NCI-H82 treated with DMSO at 0.1 percent for 48 hours (cell line): Measurements from ENCODE around the gene GAS7.

Experiments
- DNase-seq: peaks from one replicate; lab custom pipeline; 2025; ENCODE audit not compliant: unreplicated experiment; lab: John Stamatoyannopoulos, UW

GAS7 gene

DNA sequence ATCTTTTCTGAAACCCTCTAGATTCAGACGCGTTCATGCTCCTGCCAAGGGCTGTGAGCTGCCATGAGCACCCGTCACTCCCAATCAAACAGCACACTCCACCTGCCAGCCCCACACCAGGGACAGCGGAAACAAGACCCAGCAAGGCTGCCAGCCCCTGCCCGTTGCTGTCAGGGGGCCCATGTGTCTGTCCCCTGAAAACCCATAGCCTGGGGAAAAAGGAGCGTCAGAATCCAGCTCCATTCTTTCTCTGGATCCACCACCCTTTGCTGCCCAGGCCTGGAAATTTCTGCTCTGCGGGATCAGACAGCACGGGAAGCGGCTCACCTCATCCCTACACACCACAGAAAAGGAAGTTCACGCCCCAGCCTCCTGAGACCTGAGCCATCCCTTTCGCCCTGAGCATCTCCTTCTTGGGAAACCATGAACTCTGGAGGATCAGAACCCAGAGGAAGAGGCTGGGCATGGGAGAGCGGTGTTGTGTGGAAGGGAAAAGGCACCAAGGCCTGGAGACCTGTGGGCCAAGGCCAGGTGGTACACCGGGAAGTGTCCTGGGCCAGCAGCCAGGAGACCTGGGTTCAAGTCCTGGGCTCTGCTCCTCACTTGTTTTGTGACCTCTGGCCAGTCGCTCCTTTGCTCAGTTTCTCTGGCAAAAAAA, 241.8 kb downstream of the GAS7 start:
- DNase-seq, result no peak

DNA sequence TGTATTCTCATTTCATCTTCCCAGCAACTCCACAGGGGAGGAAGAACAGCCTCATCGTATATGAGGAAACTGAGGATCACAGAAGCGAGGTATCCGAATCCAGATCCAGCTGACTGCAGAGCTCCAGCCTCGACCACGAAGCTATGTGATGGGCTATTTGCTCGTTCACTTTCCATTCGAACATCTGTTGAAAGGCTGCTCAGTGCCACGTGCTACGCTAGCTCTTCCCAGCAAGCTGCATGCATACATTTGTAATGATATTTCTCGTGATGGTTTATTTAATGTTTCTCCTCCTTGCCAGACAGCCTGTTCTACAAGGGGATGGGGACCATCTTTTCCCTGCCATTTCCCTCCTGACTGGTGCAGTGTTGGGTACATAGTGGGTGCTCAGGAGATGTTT, 244.9 kb downstream of the GAS7 start:
- no peak for DNase-seq

DNA sequence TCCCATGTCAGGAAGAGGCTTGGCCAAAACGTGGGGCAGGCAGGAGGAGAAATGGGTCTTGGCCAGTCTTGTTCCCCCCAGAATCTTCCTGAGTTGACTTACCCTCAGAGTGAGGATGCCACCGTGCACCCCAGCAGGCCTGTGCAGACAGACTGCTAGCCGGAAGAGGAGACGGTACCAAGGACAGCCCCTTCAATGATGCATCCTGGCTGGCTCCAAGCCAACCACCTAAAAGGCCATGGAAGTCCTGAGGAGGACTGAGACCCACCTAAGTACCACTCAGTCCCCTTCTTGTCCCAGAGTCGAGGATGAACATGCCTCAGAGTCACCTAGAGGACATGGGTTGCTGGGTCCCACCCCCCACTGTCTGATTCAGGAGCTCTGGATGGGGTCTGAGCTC, 246.6 kb downstream of the GAS7 start:
- DNase-seq, result no peak

DNA sequence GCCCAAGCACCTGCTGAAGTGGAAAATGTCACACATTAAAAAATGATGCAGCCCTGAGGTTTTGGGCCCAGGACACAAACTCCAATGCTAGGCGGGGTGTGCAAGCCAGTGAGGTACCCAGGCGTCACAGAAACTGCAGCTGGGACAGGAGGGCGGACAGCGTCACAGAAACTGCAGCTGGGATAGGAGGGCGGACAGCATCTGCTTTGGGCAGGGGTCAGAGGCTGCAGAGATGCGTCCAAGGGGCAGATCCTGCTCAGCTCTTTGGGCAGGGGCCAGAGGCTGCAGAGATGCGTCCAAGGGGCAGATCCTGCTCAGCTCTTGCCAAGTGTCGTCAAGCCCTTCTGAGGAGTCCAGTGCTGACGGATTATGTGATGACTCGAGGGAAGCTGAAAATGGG, 249.5 kb downstream of the GAS7 start:
- no peak for DNase-seq

DNA sequence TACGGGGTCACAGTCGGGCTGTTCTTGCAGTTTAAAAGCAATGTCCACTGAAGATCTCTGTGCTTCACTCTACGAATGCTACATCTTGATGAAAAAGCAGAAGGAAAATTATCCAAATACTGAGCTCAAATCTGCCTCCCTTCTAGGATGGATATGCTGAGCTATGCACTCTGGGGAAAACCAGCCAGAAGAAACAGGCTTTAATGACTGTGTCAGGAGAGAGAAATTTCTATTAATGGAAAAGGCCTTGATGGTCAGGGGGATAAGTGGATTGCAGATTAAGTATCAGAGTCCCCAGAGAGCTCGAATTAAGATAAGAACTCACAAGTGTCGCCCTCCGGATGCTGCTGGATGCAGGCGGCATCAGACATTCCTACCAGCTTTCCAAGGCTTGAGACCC, 253.7 kb downstream of the GAS7 start:
- peak; percentile 79 for DNase-seq

DNA sequence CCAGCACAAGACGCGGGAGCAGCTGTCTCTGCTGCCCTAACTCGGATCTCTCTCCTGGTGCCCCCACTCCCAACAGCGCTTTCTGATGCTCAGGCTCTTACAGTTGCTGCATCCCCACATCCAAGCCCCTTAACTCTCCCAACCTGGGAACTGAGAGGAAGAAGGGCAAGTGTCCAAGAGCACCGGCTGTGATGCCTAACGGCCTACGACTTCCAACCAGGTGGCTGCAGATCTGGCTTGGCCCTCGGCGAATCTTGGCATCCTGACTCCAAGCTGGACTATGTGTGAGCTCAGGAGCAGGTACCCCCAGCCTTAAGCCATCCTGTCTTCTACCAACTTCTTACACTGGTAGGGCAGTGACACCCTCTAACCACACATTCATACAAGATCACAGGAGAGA, 255.1 kb downstream of the GAS7 start:
- no peak for DNase-seq

DNA sequence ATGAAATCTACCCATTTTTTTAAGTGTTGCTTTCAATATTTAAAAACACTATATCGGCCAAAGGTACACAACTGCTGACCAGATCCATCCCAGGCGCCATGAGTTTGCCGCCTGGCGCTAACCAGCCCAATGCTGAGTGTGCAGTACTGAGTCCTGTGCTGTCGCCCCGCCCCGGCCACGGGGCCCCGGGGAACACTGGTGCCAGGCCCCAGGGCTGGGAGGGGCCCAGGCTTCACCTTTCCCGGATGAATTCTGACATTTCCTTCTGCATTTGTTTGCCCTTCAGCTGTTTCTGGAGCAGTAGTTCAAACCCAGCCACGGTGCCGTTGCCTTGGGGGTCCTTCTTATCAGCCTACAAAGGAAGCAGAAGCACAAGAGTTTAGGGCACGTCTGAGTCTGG, 255.5 kb downstream of the GAS7 start:
- DNase-seq, result no peak

DNA sequence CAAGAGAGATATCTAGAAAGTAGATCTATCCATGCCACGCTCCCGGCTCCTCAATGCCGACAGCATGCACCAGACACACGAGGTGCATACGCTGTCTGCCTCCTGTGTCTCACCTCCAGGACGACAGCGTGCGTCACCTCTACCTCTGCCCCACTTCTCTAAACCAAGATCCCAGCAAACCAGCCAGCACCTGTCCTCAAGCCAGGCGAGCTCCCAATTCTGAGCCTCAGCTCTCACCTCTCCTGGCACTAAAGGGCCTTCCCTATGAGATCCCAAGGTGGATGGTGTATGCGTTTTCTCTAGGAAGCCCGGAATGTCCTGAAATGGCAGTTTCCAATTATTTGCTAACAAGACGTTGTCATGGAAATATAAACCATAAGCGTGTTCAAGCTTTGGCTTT, 257.1 kb downstream of the GAS7 start:
- DNase-seq, result no peak

DNA sequence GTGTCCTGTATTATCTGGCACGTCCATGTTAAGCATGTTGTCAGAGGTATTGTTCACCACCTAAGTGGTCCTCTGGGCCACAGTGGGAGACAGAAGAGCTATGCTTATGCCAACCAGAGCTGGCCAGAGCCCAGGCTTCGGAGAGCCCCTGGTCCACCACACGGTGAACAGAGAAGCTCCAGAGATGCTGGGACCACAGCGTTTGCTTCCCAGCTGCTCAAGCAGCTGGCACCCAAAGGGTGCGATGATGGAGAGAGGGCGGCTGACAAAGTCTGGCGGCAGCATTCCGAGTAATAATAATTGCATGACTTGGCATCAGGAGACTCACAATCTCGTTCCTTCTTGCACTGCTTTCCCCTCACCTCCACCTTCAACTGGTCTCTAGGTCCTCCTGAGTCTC, 257.6 kb downstream of the GAS7 start:
- no peak for DNase-seq

DNA sequence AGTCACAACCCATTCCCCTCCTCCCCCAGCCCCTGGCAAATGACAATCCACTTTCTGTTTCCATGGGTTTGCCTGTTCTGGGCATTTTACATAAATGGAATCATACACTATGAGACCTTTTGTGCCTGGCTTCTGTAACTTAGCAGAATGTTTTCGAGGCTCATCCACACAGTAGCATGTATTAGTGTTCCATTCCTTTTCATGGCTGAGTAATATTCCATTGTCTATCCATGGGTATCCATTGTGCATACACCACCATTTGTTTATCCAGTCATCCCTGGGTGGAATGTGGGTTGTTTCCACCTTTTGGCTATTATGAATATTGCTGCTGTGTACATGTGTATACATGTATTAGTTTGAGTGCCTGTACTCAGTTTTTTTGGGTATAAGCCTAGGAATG, 259.6 kb downstream of the GAS7 start:
- DNase-seq, result no peak

DNA sequence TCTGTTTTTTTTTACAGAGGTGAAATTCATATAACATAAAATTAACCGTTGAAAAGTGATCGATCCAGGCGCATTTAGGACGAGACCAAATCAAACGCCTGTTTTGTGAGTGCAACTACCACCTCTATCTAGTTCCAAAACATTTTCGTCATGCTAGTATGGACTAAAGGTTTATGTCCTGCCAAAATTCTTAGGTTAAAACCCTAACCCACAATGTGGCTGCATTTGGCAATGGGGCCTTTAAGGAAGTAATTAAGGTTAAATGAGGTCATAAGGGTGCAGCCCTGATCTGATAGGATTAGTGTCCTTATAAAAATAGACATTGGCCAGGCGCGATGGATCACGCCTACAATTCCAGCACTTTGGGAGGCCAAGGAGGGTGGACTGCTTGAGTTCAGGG, 260.5 kb downstream of the GAS7 start:
- no peak for DNase-seq

DNA sequence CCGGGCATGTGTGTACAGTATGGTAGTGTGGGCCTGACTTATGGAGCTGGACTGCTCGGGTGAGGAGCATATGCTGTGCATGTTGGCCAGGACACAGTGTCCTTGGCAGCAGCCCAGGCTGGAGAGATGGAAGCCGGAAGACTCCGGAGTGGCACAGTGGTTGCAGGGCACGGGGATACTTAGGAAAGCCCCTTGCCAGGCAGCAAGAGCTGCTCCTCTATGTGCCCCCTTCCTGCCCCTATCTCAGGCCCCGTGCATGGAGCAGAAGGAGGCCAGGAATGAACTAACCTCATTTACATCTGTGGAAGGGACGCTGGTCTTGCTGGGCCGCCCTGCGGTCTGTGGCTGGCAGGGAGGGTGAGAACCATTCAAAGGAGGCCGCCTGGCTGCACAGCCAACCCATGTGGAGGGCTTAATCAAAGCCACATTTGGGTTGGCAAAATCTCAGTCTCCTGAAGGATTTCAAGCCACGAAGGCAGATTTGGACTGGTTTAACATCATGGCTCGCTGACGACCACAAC, 261.1 kb downstream of the GAS7 start:
- no peak for DNase-seq

DNA sequence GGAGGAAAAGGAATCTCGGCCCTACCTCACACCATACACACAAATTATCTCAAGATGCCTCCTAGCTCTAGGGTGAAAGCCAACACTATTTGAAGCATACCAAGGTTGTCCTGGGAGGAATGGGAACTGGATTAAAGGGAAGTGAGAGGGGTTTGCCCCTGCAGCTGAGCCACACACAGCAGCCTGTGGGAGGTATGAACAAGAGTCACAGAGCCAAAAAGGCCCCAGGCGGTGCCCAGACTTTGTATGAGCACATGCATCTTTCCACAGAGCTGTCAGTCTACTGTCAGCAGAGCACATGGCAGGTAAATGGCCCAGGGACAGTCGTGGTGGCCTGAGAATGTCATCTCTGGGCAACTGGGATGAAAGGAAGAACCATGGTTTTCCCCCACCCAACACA, 262.3 kb downstream of the GAS7 start:
- no peak for DNase-seq

DNA sequence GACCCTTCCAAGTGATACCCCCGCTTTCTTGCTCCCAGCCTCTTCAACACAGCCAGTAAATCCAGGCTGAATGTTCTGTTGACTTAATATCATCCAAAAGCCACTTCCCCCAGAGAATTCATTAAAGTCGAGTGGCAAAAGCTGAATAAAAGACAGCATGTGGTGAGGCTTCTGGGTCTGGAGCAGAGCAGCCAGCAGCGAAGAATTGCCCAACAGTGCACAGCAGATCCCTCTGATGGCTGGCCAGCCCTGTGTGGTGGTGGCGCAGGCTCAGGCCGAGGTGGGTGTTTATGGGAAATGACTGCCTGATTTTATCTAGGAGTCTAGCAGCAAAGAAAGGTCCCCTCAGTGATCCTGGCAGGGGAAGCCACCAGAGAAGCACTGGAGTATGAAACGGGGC, 263.0 kb downstream of the GAS7 start:
- DNase-seq, result no peak

DNA sequence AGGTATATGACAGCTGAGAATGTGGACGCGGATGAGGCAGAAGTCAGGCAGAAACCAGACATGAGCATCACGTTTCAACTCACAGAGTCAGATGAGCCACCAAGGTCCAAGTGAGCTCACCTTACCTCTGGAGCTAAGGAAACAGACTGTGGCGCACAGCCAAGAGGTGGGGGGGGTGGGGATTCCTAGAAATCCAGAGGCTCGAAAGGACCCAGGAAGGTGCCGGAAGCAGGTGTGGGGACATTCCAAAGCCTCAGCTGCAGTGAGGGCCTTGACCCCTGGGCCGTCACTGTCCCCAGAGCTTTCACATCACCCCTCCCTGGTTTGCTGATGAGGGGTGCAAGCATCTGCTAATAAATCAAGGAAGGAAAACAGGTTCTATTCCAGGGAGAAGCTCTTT, 264.1 kb downstream of the GAS7 start:
- DNase-seq, result no peak

DNA sequence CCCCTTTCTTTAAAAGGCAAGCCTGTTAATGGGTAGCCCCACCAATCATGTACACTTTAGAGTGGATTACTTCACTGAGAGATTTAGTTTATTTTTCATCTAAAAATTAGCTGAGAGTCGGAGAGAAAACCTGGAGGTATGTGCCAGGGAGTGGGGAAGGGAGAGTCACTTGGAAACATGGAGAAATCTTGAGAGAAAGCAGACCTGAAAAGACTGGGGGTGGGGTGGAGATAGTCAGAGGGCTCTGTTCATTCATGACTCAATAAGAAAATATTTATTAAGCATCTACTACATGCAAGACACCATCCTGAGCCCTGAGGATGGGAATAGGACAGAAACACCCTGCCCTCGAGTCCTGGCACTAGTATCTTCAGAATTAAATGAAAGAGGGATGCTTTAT, 265.9 kb downstream of the GAS7 start:
- DNase-seq, result no peak

DNA sequence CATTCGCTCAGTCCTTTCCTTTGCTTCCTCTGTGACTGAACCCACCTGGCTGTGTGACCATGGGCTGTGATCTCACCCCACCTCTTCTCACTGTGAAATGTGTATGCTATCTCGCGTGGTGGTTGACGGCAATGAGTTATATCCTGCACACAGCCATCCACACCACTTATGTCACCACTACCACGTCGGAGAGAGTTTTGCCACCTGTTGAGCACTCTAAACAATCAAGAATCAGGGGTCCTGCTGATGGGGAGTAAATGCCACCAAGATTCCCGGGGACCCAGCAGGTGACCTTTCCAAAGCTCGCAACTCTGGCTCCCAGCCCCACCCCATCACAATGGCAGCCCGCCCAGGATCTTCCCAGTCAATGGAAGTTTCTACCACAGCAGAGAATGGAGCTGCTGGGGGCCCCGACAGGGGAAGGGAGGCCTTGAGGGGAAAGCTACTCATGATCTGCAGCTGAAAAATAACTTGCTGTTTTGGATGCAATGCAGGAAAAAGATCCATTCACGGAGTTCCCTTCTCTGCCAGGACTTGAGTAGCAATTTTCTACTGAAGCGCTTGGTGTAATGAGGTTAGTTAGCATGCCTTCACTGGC, 267.2 kb downstream of the GAS7 start:
- DNase-seq, result no peak

DNA sequence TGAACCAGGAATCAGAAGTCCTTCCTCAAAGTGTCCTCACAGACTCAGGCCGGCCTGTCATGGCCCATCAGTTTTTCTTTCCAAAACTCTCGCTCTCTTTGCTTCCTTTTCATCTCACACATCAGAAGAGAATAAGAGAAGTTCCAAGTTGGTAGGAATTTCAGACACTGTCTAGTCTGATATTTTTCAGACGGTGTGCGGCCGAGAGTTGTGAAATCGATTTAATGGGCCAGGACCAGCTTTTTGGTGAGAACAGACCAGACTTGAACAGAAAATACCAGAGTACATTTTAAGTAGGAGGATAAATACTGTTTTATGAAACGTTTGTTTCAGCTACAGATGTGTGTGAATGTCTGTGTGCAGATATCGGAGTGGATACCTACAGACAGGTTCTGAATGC, 268.5 kb downstream of the GAS7 start:
- no peak for DNase-seq

DNA sequence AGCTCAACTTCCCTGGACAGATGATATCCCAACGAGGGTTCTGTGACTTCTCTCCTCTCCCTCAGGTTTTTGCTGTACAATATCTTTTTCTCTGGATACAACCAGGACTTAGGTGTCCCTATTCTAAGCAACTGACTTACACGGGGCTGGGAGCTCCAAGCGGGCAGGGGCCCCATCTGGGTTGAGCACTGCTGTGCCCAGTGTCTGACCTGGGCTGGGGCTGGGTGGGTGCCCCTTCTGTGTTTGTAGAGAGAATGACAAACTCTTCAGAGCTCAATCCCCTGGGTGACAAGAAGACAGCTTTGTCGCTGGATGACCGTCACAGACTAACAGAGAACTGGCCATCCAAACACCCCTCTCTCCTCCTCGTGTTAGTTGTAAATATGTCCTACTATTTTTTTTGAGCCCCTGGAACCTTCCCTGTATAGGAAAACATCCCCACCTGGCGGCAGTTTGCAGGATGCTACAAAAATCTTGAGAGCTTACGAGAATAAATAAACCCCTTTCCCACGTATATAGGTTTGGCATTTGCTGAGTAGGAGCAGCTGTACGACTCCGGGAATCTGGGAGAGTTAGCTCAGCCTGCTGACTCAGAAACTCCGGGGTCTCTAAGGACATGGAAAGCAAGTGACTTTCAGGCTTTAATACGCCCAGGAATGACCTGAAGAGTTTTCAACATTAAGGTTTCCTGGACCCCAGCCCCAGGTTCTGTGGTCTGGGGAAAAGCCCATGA, 269.6 kb downstream of the GAS7 start:
- peak; percentile 79 for DNase-seq

DNA sequence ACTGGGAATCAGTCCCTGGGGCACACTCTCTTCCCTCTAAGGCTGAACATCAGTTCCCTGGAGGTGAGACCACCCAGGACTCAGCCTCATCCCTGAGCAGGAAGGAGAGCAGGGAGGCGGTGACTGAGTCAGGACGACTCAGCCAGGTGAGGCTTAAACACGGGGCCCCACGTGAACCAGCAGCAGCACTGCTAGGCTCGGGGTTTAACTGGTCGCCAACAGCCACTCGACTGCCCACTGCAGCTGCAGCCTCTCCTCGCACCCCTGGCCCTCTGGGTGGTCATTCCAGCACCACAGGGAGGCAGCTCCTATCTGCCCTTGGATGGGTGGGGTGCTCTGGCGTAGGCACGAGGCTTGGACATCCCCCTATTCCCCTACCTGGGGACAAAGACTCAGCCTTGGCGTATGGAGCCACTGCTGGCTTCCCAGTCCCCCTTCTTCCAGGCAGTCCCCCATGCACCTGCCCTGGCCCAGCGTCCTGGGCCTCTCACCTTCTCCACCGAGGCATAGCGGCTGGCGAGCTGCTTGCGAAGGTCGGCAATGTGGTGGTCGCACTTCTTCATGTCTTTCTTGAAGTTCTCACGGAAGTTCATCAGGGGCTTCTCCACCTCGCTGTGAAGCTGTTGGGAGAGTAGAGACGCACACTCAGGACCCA, 272.1 kb downstream of the GAS7 start:
- DNase-seq, result no peak

DNA sequence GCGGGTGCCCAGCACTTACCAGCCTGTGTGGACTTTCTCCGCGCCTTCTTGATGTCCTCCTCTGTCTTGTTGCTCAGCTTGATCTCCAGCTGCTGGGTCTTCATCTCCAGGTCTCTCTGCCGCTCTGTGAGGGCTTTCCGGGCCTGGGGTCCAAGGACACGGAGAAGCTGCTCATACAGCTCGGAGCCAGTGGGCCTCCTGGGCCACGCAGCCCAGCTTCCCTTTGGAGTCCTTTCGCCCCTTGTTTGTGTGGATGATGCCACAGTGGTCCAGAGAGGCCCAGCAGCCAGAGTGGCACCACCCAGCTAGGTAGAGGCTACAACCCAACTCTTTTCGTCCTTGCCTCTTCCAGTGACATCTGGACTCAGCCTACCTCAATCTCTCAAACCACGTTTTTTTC, 272.9 kb downstream of the GAS7 start:
- no peak for DNase-seq

DNA sequence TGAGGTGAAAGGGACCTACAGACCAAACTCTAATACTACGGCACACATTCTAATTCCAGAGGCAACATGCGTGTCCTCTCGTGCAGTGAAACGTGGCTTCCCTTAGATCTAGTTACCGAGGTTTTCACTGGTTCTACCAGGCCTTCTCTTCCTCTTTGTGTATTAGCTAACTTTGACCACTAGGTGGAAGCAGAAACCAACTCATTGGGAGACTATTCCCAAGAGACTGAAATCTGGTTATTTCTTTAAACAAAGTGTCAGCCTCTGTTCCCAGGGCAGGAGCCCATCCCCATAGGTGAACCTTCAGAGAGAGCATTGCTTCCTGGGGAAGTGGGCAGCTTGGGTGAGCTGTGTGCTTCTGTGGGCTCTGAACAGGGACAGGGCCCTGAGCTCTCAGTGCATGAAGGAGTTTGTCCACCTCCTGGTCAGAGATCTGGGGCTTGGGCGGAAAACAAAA, 273.6 kb downstream of the GAS7 start:
- peak; percentile 97 for DNase-seq
